A549 (cell line): ENCODE results near the gene PRRX2. TPM values are rescaled to one million over a fixed set of nuclear protein-coding genes. Genes with fewer than 3 reads are reported as not detected.

Experiments used
- ATAC-seq, 2 experiments: fragments of 200-7000 bp in 1 of 2; fragments of >200 bp in 1 of 2; cut with Nextera tagmentation in 1 of 2; cut with Tn5 transposase in 1 of 2; 3 replicates each; pipeline versions ENCODE4 v1.8.0 to v1.9.1; 2018 to 2020; ENCODE audit warnings: mild to moderate bottlenecking in 1 of 2, moderate library complexity in 1 of 2
- CTCF ChIA-PET: fragments of 300-600 bp; sonication (Branson Sonifier 250); formaldehyde crosslinking; extraction: SDS; loops from one replicate; lab custom pipeline; 2021; ENCODE audit warnings: antibody characterized with exemption, inconsistent platforms; lab: Yijun Ruan, JAX
- POLR2A ChIA-PET: fragments of 350-600 bp; formaldehyde crosslinking; extraction: SDS; loops from one replicate; lab custom pipeline; 2021; ENCODE audit warnings: antibody characterized with exemption, inconsistent platforms; lab: Yijun Ruan, JAX
- DNase-seq, 2 experiments: peaks; one replicate each; pipeline versions ENCODE4 v3.0.0 to v3.0.0-alpha.2; 2011 to 2016; ENCODE audit warnings: low read depth in 1 of 2, low spot score in 1 of 2
- FAIRE-seq: peaks from 2 replicates; lab custom pipeline; 2011; peaks lifted over from hg19 to GRCh38; lab: Jason Lieb, UNC
- H3K27ac ChIP-seq, 2 experiments: fragments of >200 bp; sonication (Bioruptor Twin); formaldehyde crosslinking; 3 replicates each; pipeline ENCODE4 v1.5.1; 2016 to 2017
- H3K4me1 ChIP-seq: fragments of >200 bp; sonication (Bioruptor Twin); formaldehyde crosslinking; 3 replicates; pipeline ENCODE4 v1.6.1; 2016
- H3K4me2 ChIP-seq: fragments of >200 bp; sonication (Bioruptor Twin); formaldehyde crosslinking; 3 replicates; pipeline ENCODE4 v1.6.1; 2016
- H3K4me3 ChIP-seq: fragments of >200 bp; sonication (Bioruptor Twin); formaldehyde crosslinking; 3 replicates; pipeline ENCODE4 v1.5.1; 2016
- H3K9me3 ChIP-seq: fragments of >200 bp; sonication (Bioruptor Twin); formaldehyde crosslinking; 3 replicates; pipeline ENCODE4 v1.6.1; 2016
- ATOH8 ChIP-seq: fragments of 250-450 bp; sonication (Bioruptor Pico); IDR thresholded peaks from 2 replicates; pipeline ENCODE4 v1.5.0; 2020; ENCODE audit warnings: low read depth, mild to moderate bottlenecking, moderate library complexity
- BCL3 ChIP-seq: fragments of >200 bp; sonication (Bioruptor Twin); formaldehyde crosslinking; IDR thresholded peaks from 3 replicates; pipeline ENCODE4 v1.6.1; 2016
- CEBPB ChIP-seq, 2 experiments: fragments of >200 bp in 1 of 2; sonication (Bioruptor Twin) in 1 of 2; formaldehyde crosslinking in 1 of 2; IDR thresholded peaks; 2 replicates each; pipeline ENCODE4 v1.6.1; 2012 to 2016
- CHD4 ChIP-seq: fragments of 200-600 bp; sonication (generic); IDR thresholded peaks from 2 replicates; pipeline ENCODE4 v1.6.1; 2016; ENCODE audit warnings: antibody characterized with exemption, mild to moderate bottlenecking, borderline replicate concordance
- EHF ChIP-seq: fragments of 250-450 bp; sonication (Bioruptor Pico); IDR thresholded peaks from 2 replicates; pipeline ENCODE4 v1.5.0; 2020; ENCODE audit warnings: mild to moderate bottlenecking
- EHMT2 ChIP-seq: fragments of 200-600 bp; sonication (generic); IDR thresholded peaks from 2 replicates; pipeline ENCODE4 v1.6.1; 2016; ENCODE audit warnings: antibody characterized with exemption, low read depth, mild to moderate bottlenecking, moderate library complexity
- EP300 ChIP-seq, 2 experiments: fragments of >200 bp; sonication (Bioruptor Twin); formaldehyde crosslinking; IDR thresholded peaks; 2 replicates in 1 of 2; 3 replicates in 1 of 2; pipeline ENCODE4 v1.6.1; 2016 to 2017
- ESRRA ChIP-seq: fragments of 150-350 bp; IDR thresholded peaks from 2 replicates; pipeline ENCODE4 v1.6.1; 2014; ENCODE audit warnings: mild to moderate bottlenecking, low read length, borderline replicate concordance
- FOSB ChIP-seq: fragments of 250-450 bp; sonication (Bioruptor Pico); IDR thresholded peaks from 2 replicates; pipeline ENCODE4 v1.5.0; 2020; ENCODE audit warnings: mild to moderate bottlenecking, moderate library complexity
- FOXS1 ChIP-seq: fragments of 250-450 bp; sonication (Bioruptor Pico); IDR thresholded peaks from 2 replicates; pipeline ENCODE4 v1.5.0; 2020; ENCODE audit warnings: mild to moderate bottlenecking, moderate library complexity
- HDAC2 ChIP-seq: fragments of 200-600 bp; sonication (generic); IDR thresholded peaks from 2 replicates; pipeline ENCODE4 v1.6.1; 2016
- HES2 ChIP-seq: fragments of >200 bp; sonication (Bioruptor Twin); formaldehyde crosslinking; IDR thresholded peaks from 2 replicates; pipeline ENCODE4 v1.6.1; 2016
- HEYL ChIP-seq: fragments of 250-450 bp; sonication (Bioruptor Pico); IDR thresholded peaks from 2 replicates; pipeline ENCODE4 v1.8.0; 2021; ENCODE audit warnings: mild to moderate bottlenecking, moderate library complexity
- HMGXB4 ChIP-seq: fragments of 250-450 bp; sonication (Bioruptor Pico); IDR thresholded peaks from 2 replicates; pipeline ENCODE4 v1.5.0; 2021; ENCODE audit warnings: mild to moderate bottlenecking, moderate library complexity, borderline replicate concordance
- HOXB13 ChIP-seq: fragments of 250-450 bp; sonication (Bioruptor Pico); IDR thresholded peaks from 2 replicates; pipeline ENCODE4 v1.5.0; 2020; ENCODE audit warnings: low read depth, mild to moderate bottlenecking, moderate library complexity
- JUN ChIP-seq, 2 experiments: fragments of >200 bp; sonication (Bioruptor Twin); formaldehyde crosslinking; IDR thresholded peaks; 2 replicates in 1 of 2; 3 replicates in 1 of 2; pipeline ENCODE4 v1.6.1; 2016 to 2017
- MAFK ChIP-seq: fragments of 450-650 bp; IDR thresholded peaks from 2 replicates; pipeline ENCODE4 v1.6.1; 2014; ENCODE audit not compliant: partially characterized antibody
- MAX ChIP-seq: IDR thresholded peaks from 2 replicates; pipeline ENCODE4 v1.6.1; 2012
- MAZ ChIP-seq: fragments of 150-350 bp; IDR thresholded peaks from 2 replicates; pipeline ENCODE4 v1.6.1; 2014; ENCODE audit warnings: antibody characterized with exemption, low read depth, low read length, borderline replicate concordance
- NFE2L2 ChIP-seq: fragments of 150-350 bp; conservative IDR thresholded peaks from 2 replicates; pipeline ENCODE4 v1.6.1; 2014; ENCODE audit warnings: low read length
- NPAS2 ChIP-seq: fragments of 250-450 bp; sonication (Bioruptor Pico); IDR thresholded peaks from 2 replicates; pipeline ENCODE4 v1.8.0; 2022; ENCODE audit warnings: mild to moderate bottlenecking, moderate library complexity, borderline replicate concordance
- NR3C1 ChIP-seq: fragments of >200 bp; sonication (Bioruptor Twin); formaldehyde crosslinking; IDR thresholded peaks from 3 replicates; pipeline ENCODE4 v1.6.1; 2017
- POLR2A ChIP-seq: IDR thresholded peaks from 2 replicates; pipeline ENCODE4 v1.6.1; 2012; ENCODE audit warnings: mild to moderate bottlenecking, low read length
- RARB ChIP-seq: fragments of 250-450 bp; sonication (Bioruptor Pico); IDR thresholded peaks from 2 replicates; pipeline ENCODE4 v1.8.0; 2021; ENCODE audit warnings: mild to moderate bottlenecking, moderate library complexity
- RCOR1 ChIP-seq: fragments of 150-350 bp; IDR thresholded peaks from 2 replicates; pipeline ENCODE4 v1.6.1; 2014; ENCODE audit warnings: antibody characterized with exemption, low read length, low read depth
- SREBF2 ChIP-seq: fragments of 450-650 bp; IDR thresholded peaks from 2 replicates; pipeline ENCODE4 v1.6.1; 2014; ENCODE audit warnings: mild to moderate bottlenecking, moderate library complexity
- TFCP2L1 ChIP-seq: fragments of 250-450 bp; sonication (Bioruptor Pico); IDR thresholded peaks from 2 replicates; pipeline ENCODE4 v1.5.0; 2021; ENCODE audit warnings: mild to moderate bottlenecking
- USF2 ChIP-seq: fragments of 450-650 bp; IDR thresholded peaks from 2 replicates; pipeline ENCODE4 v1.6.1; 2014; ENCODE audit warnings: antibody characterized with exemption
- ZC3H11A ChIP-seq: fragments of 450-650 bp; IDR thresholded peaks from 2 replicates; pipeline ENCODE4 v1.6.1; 2014; ENCODE audit warnings: antibody characterized with exemption, mild to moderate bottlenecking
- WGBS: methylation state at CpG from one replicate; pipeline ENCODE4 v1.1.6; 2017; ENCODE audit errors: missing lambda C conversion rate; 5-methylcytosine and 5-hydroxymethylcytosine counted together
- polyA plus RNA-seq, 4 experiments: library from polyadenylated mRNA; depleted of rRNA in 3 of 4; stranded (reverse); fragments of >200 nt; fragmentation: RNase III in 1 of 4; extraction: RNeasy Plus Mini Kit Qiagen cat#74134 plus additional on column Dnase treatment in 1 of 4; gene quantifications; 2 replicates in 3 of 4; 3 replicates in 1 of 4; pipeline ENCODE4 v1.2.3, GENCODE V29; 2011 to 2017

The PRRX2 gene
- polyA plus RNA-seq, 2 of the 4 experiments (the other 2 are of a cell fraction) = 0.90 to 2.7 TPM

GRCh38 chr9:129630967-129631673 lies 34.3 kb upstream of the PRRX2 start (continued):
- TF ChIP-seq ATOH8 (CRISPR knock-in tag) (no peak), MAFK (no peak), SREBF2 (no peak), NFE2L2 (no peak), MAX (no peak)

GRCh38 chr9:129631674-129632129 lies 33.7 kb upstream of the PRRX2 start:
- DNase-seq = no peak
- ChIA-PET CTCF (interaction anchor here (1.4 to 26.2 kb wide), 6 partner anchors 8 to 498 kb away, joined by 5 to 947 read pairs (median 15); partner anchors contain the start of gene ASB6), POLR2A (no interaction called here)
- TF ChIP-seq EHF (CRISPR knock-in tag) (no peak), MAZ (no peak), TFCP2L1 (CRISPR knock-in tag) (no peak), POLR2A (no peak), ZC3H11A (no peak), HMGXB4 (no peak), HEYL (CRISPR knock-in tag) (no peak), CEBPB (IDR thresholded peaks at IDR 0.05) (no peak), BCL3 (no peak), HDAC2 (no peak), NR3C1 (no peak), RCOR1 (no peak)
- no peaks in the 10 kb centered on the region for H3K9me3 ChIP-seq
- H3K27ac ChIP-seq = no peak overlapping the region
- 86% methylated on average over 19 of the region's 19 CpGs for WGBS
- peaks cover 22% of the 10 kb centered on the region for H3K4me1 ChIP-seq
- no peak overlapping the region for H3K4me2 ChIP-seq
- H3K4me3 ChIP-seq = no peak overlapping the region
- no peak for FAIRE-seq
- ATAC-seq = no peak

- DNase-seq = no peak
- H3K4me3 ChIP-seq = no peak overlapping the region
- 93% methylated on average over 13 of the region's 13 CpGs for WGBS
- no peak overlapping the region for H3K27ac ChIP-seq
- peaks cover 18% of the 10 kb centered on the region for H3K4me1 ChIP-seq
- POLR2A ChIA-PET = no interaction called here
- no peaks in the 10 kb centered on the region for H3K9me3 ChIP-seq
- ATAC-seq = no peak
- no peak for FAIRE-seq
- H3K4me2 ChIP-seq = no peak overlapping the region
- CTCF ChIA-PET = interaction anchor here (1.0 to 26.2 kb wide), 5 partner anchors 8 to 499 kb away, joined by 4 to 947 read pairs (median 16); partner anchors contain the start of gene ASB6
- TF ChIP-seq FOXS1 (no peak), POLR2A (no peak), JUN (IDR thresholded peaks at IDR 0.05) (no peak), TFCP2L1 (CRISPR knock-in tag) (no peak), FOSB (CRISPR knock-in tag) (no peak), HOXB13 (CRISPR knock-in tag) (no peak), RARB (CRISPR knock-in tag) (no peak), USF2 (no peak), HDAC2 (no peak), HEYL (CRISPR knock-in tag) (no peak), MAFK (no peak), MAZ (no peak), CHD4 (no peak), EP300 (IDR thresholded peaks at IDR 0.05) (no peak), SREBF2 (no peak), EHMT2 (no peak), HES2 (no peak), ESRRA (no peak), NPAS2 (CRISPR knock-in tag) (no peak)
Measured at GRCh38 chr9:129632460-129632859, 33.0 kb upstream of the PRRX2 start.
